Fibroblast of skin of scalp (primary cell): ENCODE data around the gene VEGFB.
"Not testable (repeated sequence)": the region's sequence is repeated elsewhere in the genome, so short reads cannot be mapped to it uniquely, and the experiment has no call there.

Experiments
- DNase-seq: peaks from one replicate; pipeline ENCODE4 v3.0.0-alpha.2; 2013

Gene VEGFB

GRCh38 chr11:64232182-64232966 lies 2.0 kb upstream of the VEGFB start:
- no peak for DNase-seq

GRCh38 chr11:64232967-64233315 lies 1.4 kb upstream of the VEGFB start:
- no peak for DNase-seq

- no peak for DNase-seq
Observed at GRCh38 chr11:64234647-64235379, 429 bp downstream of the VEGFB start.

- no peak for DNase-seq
Observed at GRCh38 chr11:64235437-64236161, 1.2 kb downstream of the VEGFB start.

GRCh38 chr11:64237484-64237951 lies 3.1 kb downstream of the VEGFB start:
- DNase-seq: no peak

- DNase-seq: no peak
Observed at GRCh38 chr11:64238076-64238475, 3.7 kb downstream of the VEGFB start.

GRCh38 chr11:64238999-64239398 lies 4.6 kb downstream of the VEGFB start:
- DNase-seq: no peak

GRCh38 chr11:64239662-64240434 lies 5.5 kb downstream of the VEGFB start:
- no peak for DNase-seq

- peak; percentile 98 for DNase-seq
Observed at GRCh38 chr11:64240435-64241240, 6.3 kb downstream of the VEGFB start, which contains the start of gene FKBP2. Gene FKBP2, plus strand, starts transcription at chr11:64241095. Its CDS starts 1,293 bp downstream, at chr11:64242388.

GRCh38 chr11:64241241-64241490 lies 6.8 kb downstream of the VEGFB start:
- peak; percentile 99 for DNase-seq

GRCh38 chr11:64241491-64242374 lies 7.3 kb downstream of the VEGFB start:
- DNase-seq: no peak

GRCh38 chr11:64243236-64243854 lies 9.0 kb downstream of the VEGFB start:
- no peak for DNase-seq

GRCh38 chr11:64244107-64244506 lies 9.7 kb downstream of the VEGFB start:
- DNase-seq: no peak

- no peak for DNase-seq
Observed at GRCh38 chr11:64244966-64245365, 10.6 kb downstream of the VEGFB start.

- DNase-seq: no peak
Observed at GRCh38 chr11:64245401-64245796, 11.0 kb downstream of the VEGFB start.

GRCh38 chr11:64245797-64246620 lies 11.6 kb downstream of the VEGFB start:
- DNase-seq: peak; percentile 96

- not testable (repeated sequence) for DNase-seq
Observed at GRCh38 chr11:64246621-64246870, 12.2 kb downstream of the VEGFB start.

- DNase-seq: peak; percentile 92
Observed at GRCh38 chr11:64246871-64247728, 12.7 kb downstream of the VEGFB start, which contains the start of gene PPP1R14B. Gene PPP1R14B, minus strand, starts transcription at chr11:64246943. Its CDS starts 270 bp downstream, at chr11:64246673.
